A549 treated with Hydrocortisone at 1 μM for 4 hours (cell line): Measurements from ENCODE around the gene OR6C6. TPM values are rescaled to one million over a fixed set of nuclear protein-coding genes. Genes with fewer than 3 reads are reported as not detected.

Experiments used
- total RNA-seq: library from RNA; stranded (reverse); fragments of 200-300 nt; extraction: Qiagen RNA extraction; gene quantifications from 5 replicates; pipeline ENCODE4 v1.2.3, GENCODE V29; 2022

The OR6C6 gene
- not detected in 5 replicates for total RNA-seq

DNA sequence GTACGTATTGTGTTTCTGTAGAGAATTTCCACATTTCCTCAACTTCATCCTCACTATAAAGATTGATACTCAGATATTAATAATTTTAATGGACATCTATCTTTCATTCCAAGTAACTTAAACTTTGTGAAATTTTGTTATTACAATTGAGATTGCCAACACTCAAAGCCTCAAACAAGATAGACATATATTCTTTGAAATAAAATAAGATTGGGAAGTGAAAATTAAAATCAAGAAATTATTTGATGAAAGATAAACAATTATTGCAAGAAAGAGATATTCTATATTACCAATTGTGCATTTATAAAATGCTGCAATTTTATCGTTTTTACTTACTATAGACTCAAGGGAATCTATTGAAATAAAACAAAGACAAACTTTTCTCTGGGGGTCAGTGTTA is at the start of gene OR6C6:
TSS of gene OR6C6 (minus strand) at position 101 of the 400 bp plus-strand sequence. CDS start 1,337 bp downstream, outside the sequence.

GRCh38 chr12:55330446-55330845 is 34.1 kb upstream of the OR6C6 start, which contains the start of gene OR6C3:
Gene OR6C3 (plus strand): TSS chr12:55330746. CDS start chr12:55331701, 955 bp downstream.

DNA sequence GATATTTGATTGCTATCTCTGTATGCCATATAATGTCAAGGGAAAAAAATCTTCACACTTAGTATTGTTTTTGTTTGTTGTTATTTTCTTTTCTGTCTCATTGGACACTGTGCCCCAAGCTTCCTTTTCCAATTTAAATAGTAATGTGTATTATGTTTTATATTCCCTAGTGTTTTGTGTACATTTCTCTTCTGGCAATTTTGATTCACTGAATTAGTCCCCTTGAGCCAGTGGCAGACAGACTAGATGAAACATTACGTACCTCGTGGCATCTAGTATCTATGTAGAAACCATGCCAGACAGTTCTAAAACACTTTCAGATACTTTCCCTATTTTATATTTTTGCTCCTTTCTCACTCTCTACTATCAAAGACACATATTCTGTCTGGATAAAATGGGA is 17.7 kb upstream of the OR6C6 start, which contains the start of gene OR6C1:
TSS of gene OR6C1 (plus strand) at position 301 of the 400 bp plus-strand sequence. CDS start 6,257 bp downstream, outside the sequence.

GRCh38 chr12:55244309-55244708 is 52.1 kb downstream of the OR6C6 start, which contains the start of gene OR6C74:
Gene OR6C74 (plus strand): TSS chr12:55244609. CDS start chr12:55247288, 2,679 bp downstream.

Other genes starting within 250 kb of the OR6C6 start
- gene OR9K2, start 170.2 kb downstream of the OR6C6 start, total RNA-seq, result not detected in 5 replicates
- gene OR10A7, start 75.5 kb downstream of the OR6C6 start, total RNA-seq, result not detected in 5 replicates
- not detected in 5 replicates for gene OR6C74, start 52.0 kb downstream of the OR6C6 start, total RNA-seq
- gene OR6C1, start 17.8 kb upstream of the OR6C6 start, total RNA-seq, result not detected in 5 replicates
- not detected in 5 replicates for gene OR6C3, start 34.2 kb upstream of the OR6C6 start, total RNA-seq
- not detected in 5 replicates for gene OR6C75, start 66.4 kb upstream of the OR6C6 start, total RNA-seq
- not detected in 5 replicates for gene OR6C65, start 104.0 kb upstream of the OR6C6 start, total RNA-seq
- gene OR6C76, start 129.7 kb upstream of the OR6C6 start, total RNA-seq, result not detected in 5 replicates
- not detected in 5 replicates for gene OR6C2, start 147.5 kb upstream of the OR6C6 start, total RNA-seq
- gene OR6C70, start 173.6 kb upstream of the OR6C6 start, total RNA-seq, result not detected in 5 replicates
- gene OR6C68, start 195.8 kb upstream of the OR6C6 start, total RNA-seq, result not detected in 5 replicates